Right lobe of liver (tissue), 6 donors: ENCODE measurements around the gene GALNTL6. TPM values are rescaled to one million over a fixed set of nuclear protein-coding genes. Genes with fewer than 3 reads are reported as not detected.

Source experiments
- ATAC-seq, 4 donors: fragments of 200-7000 bp; cut with Tn5 transposase; one replicate each; pipeline ENCODE4 v1.9.1; 2020; ENCODE audit warnings: mild to moderate bottlenecking in 4 of 4, moderate library complexity in 4 of 4
- DNase-seq, 3 donors: peaks; one replicate each; pipeline ENCODE4 v3.0.0-alpha.2; 2020
- H3K27ac ChIP-seq, 3 donors: fragments of 200-600 bp; one replicate each; pipeline ENCODE4 v1.8.0; 2022
- H3K27me3 ChIP-seq, 2 donors: fragments of 200-600 bp; one replicate each; pipeline ENCODE4 v1.8.0; 2022
- H3K36me3 ChIP-seq, 4 donors: fragments of 200-600 bp; sonication (generic) in 1 of 4; one replicate each; pipeline versions ENCODE4 v1.5.1 to v1.8.0; 2017 to 2022; ENCODE audit warnings: control low read depth in 1 of 4
- H3K4me1 ChIP-seq, 4 donors: fragments of 200-600 bp; sonication (generic) in 1 of 4; one replicate each; pipeline versions ENCODE4 v1.5.1 to v1.8.0; 2017 to 2022; ENCODE audit warnings: control low read depth in 1 of 4
- H3K4me3 ChIP-seq, 3 donors: fragments of 200-600 bp; one replicate each; pipeline ENCODE4 v1.8.0; 2022
- H3K9me3 ChIP-seq, 4 donors: fragments of 200-600 bp; sonication (generic) in 1 of 4; one replicate each; pipeline versions ENCODE4 v1.5.1 to v1.8.0; 2017 to 2022; ENCODE audit warnings: control low read depth in 1 of 4
- CTCF ChIP-seq, 4 donors: fragments of 200-600 bp in 3 of 4; fragments of 450-650 bp in 1 of 4; IDR thresholded peaks; one replicate each; pipeline versions ENCODE4 v1.5.1 to v1.8.0; 2016 to 2022; ENCODE audit warnings: antibody characterized with exemption in 4 of 4, mild to moderate bottlenecking in 2 of 4
- POLR2A ChIP-seq: fragments of 450-650 bp; IDR thresholded peaks from one replicate; pipeline ENCODE4 v1.6.1; 2017; ENCODE audit warnings: antibody characterized with exemption, mild to moderate bottlenecking
- WGBS: methylation state at CpG from one replicate; pipeline ENCODE4 v1.1.6; 2018; ENCODE audit warnings: low coverage, low lambda C conversion rate; ENCODE audit not compliant: insufficient coverage; ENCODE audit errors: missing lambda C conversion rate; 5-methylcytosine and 5-hydroxymethylcytosine counted together
- intact Hi-C, 2 donors: fragments of 100-400 bp; cut with DNase I; formaldehyde crosslinking; loops; one replicate each; pipeline versions ENCODE4 v1.11.2 to v1.14.1; 2022
- total RNA-seq, 6 experiments: library from RNA; depleted of rRNA in 2 of 6; stranded (reverse); fragments of >200 nt in 2 of 6; fragmentation: NEBNext Ultra II Directional in 3 of 6; extraction: Animal tissue kit (Norgen Biotek cat#: 25700) in 3 of 6; gene quantifications; one replicate each; pipeline versions ENCODE4 v1.1.0 to v1.2.4, GENCODE V29; 2016 to 2023
- donor health status: DM: no; HTN: yes; CAD: no.
- donor health status: DM: no; HTN: no; CAD: no.
- donor health status: DM: no; HTN: no; CAD: no.
- donor health status: DM: no; HTN: yes; CAD: no.
- donor health status: DM: no; HTN: yes; CAD: no.

GALNTL6 gene
- total RNA-seq, 6 experiments from 2014 or later: 0.15 to 1.1 (median 0.30) TPM; not detected in 3

GRCh38 chr4:172707622-172708021 is 894.4 kb downstream of the GALNTL6 start:
- intact Hi-C loops: no loop called here
- no peak for ATAC-seq
- Histone ChIP-seq H3K36me3 (no peaks in the 10 kb centered on the region), H3K27ac (no peak overlapping the region), H3K9me3 (no peaks in the 10 kb centered on the region), H3K4me3 (no peak overlapping the region), H3K4me1 (no peaks in the 10 kb centered on the region), H3K27me3 (no peaks in the 10 kb centered on the region)
- TF ChIP-seq POLR2A (no peak), CTCF (IDR thresholded peaks at IDR 0.05) (no peak)
- WGBS: 41% methylated on average over 1 of the region's 1 CpG
- DNase-seq: no peak

GRCh38 chr4:172708184-172708583 is 895.0 kb downstream of the GALNTL6 start:
- H3K36me3 ChIP-seq: no peaks in the 10 kb centered on the region
- TF ChIP-seq CTCF (IDR thresholded peaks at IDR 0.05): no peak
- no peak for TF ChIP-seq POLR2A
- intact Hi-C loops: no loop called here
- no peaks in the 10 kb centered on the region for H3K4me1 ChIP-seq
- ATAC-seq: no peak
- DNase-seq: no peak
- H3K27me3 ChIP-seq: no peaks in the 10 kb centered on the region
- no peaks in the 10 kb centered on the region for H3K9me3 ChIP-seq
- 37% methylated on average over 5 of the region's 5 CpGs for WGBS
- H3K4me3 ChIP-seq: no peak overlapping the region
- H3K27ac ChIP-seq: no peak overlapping the region

- TF ChIP-seq POLR2A (no peak), CTCF (IDR thresholded peaks at IDR 0.05) (no peak)
- Histone ChIP-seq H3K36me3 (no peaks in the 10 kb centered on the region), H3K4me3 (no peak overlapping the region), H3K27ac (no peak overlapping the region), H3K27me3 (no peaks in the 10 kb centered on the region), H3K9me3 (no peaks in the 10 kb centered on the region), H3K4me1 (no peaks in the 10 kb centered on the region)
- DNase-seq (no peak), ATAC-seq (no peak)
- WGBS: 25% methylated on average over 1 of the region's 1 CpG
- intact Hi-C loops: no loop called here
Measured at GRCh38 chr4:172709376-172709775, 896.2 kb downstream of the GALNTL6 start.

GRCh38 chr4:172716291-172716690 is 903.1 kb downstream of the GALNTL6 start:
- 58% methylated on average over 9 of the region's 9 CpGs for WGBS
- no peak overlapping the region for H3K27ac ChIP-seq
- DNase-seq (no peak), ATAC-seq (no peak)
- no peaks in the 10 kb centered on the region for H3K36me3 ChIP-seq
- TF ChIP-seq CTCF (IDR thresholded peaks at IDR 0.05): no peak
- no peak for TF ChIP-seq POLR2A
- intact Hi-C loops: no loop called here
- no peaks in the 10 kb centered on the region for H3K9me3 ChIP-seq
- no peak overlapping the region for H3K4me3 ChIP-seq
- H3K27me3 ChIP-seq: no peaks in the 10 kb centered on the region
- H3K4me1 ChIP-seq: no peaks in the 10 kb centered on the region

- Histone ChIP-seq H3K4me3 (no peak overlapping the region), H3K27me3 (no peaks in the 10 kb centered on the region), H3K27ac (no peak overlapping the region), H3K4me1 (peaks cover 0 to 7% (median 0%) of the 10 kb centered on the region in 4 donors), H3K9me3 (no peaks in the 10 kb centered on the region), H3K36me3 (no peaks in the 10 kb centered on the region)
- ATAC-seq (no peak), DNase-seq (no peak)
- intact Hi-C loops: no loop called here
- TF ChIP-seq CTCF (IDR thresholded peaks at IDR 0.05) (no peak), POLR2A (no peak)
- 37% methylated on average over 4 of the region's 4 CpGs for WGBS
Measured at GRCh38 chr4:172721659-172722058, 908.5 kb downstream of the GALNTL6 start.
